IgD-negative memory B cell (primary cell): ENCODE measurements around the gene NISCH. TPM values are rescaled to one million over a fixed set of nuclear protein-coding genes. Genes with fewer than 3 reads are reported as not detected.

Experiments
- H3K27ac Mint-ChIP-seq, 3 donors: one replicate each; pipeline ENCODE4 v1.8.0; 2020 to 2022; ENCODE audit warnings: mild to moderate bottlenecking in 3 of 3, mixed read lengths in 3 of 3, moderate library complexity in 1 of 3
- H3K27me3 Mint-ChIP-seq: one replicate; pipeline ENCODE4 v1.8.0; 2021; ENCODE audit warnings: mixed read lengths
- H3K36me3 Mint-ChIP-seq: one replicate; pipeline ENCODE4 v1.8.0; 2020; ENCODE audit warnings: mild to moderate bottlenecking, mixed read lengths
- H3K4me1 Mint-ChIP-seq, 3 donors: one replicate each; pipeline ENCODE4 v1.8.0; 2020 to 2022; ENCODE audit warnings: mixed read lengths in 3 of 3, mild to moderate bottlenecking in 1 of 3
- H3K4me3 Mint-ChIP-seq, 4 donors: one replicate each; pipeline ENCODE4 v1.8.0; 2020 to 2022; ENCODE audit warnings: mild to moderate bottlenecking in 4 of 4, mixed read lengths in 4 of 4, moderate library complexity in 3 of 4
- H3K9me3 Mint-ChIP-seq, 3 donors: one replicate each; pipeline ENCODE4 v1.8.0; 2020 to 2021; ENCODE audit warnings: mixed read lengths in 3 of 3, mild to moderate bottlenecking in 1 of 3
- polyA plus RNA-seq: library from polyadenylated mRNA; unstranded; fragments of 300-500 nt; fragmentation: Illumina TruSeq; gene quantifications from one replicate; pipeline ENCODE4 v1.2.3, GENCODE V29; 2021

NISCH gene
- polyA plus RNA-seq, 1 donor from 2014 or later = 25.2 TPM

GRCh38 chr3:52468336-52468735 is 12.9 kb downstream of the NISCH start:
- H3K9me3 Mint-ChIP-seq = no peaks in the 10 kb centered on the region
- no peaks in the 10 kb centered on the region for H3K27me3 Mint-ChIP-seq
- peaks cover 3% of the 10 kb centered on the region for H3K36me3 Mint-ChIP-seq
- H3K4me3 Mint-ChIP-seq = no peak overlapping the region
- H3K4me1 Mint-ChIP-seq = peaks cover 0 to 2% (median 1%) of the 10 kb centered on the region in 3 donors
- H3K27ac Mint-ChIP-seq = no peak overlapping the region

GRCh38 chr3:52469001-52469400 is 13.6 kb downstream of the NISCH start:
- Mint-ChIP-seq H3K36me3 (peaks cover 3% of the 10 kb centered on the region), H3K4me3 (no peak overlapping the region), H3K27me3 (no peaks in the 10 kb centered on the region), H3K27ac (no peak overlapping the region), H3K9me3 (no peaks in the 10 kb centered on the region), H3K4me1 (no peaks in the 10 kb centered on the region)

- Mint-ChIP-seq H3K36me3 (peaks cover 3% of the 10 kb centered on the region), H3K4me1 (no peaks in the 10 kb centered on the region), H3K9me3 (no peaks in the 10 kb centered on the region), H3K27me3 (no peaks in the 10 kb centered on the region), H3K4me3 (no peak overlapping the region), H3K27ac (peak overlapping the region in 1 of 3 donors; percentile 86)
Measured at GRCh38 chr3:52470920-52471319, 15.5 kb downstream of the NISCH start.

GRCh38 chr3:52471371-52472238 is 16.2 kb downstream of the NISCH start:
- Mint-ChIP-seq H3K4me3 (no peak overlapping the region), H3K36me3 (peaks cover 3% of the 10 kb centered on the region), H3K4me1 (no peaks in the 10 kb centered on the region), H3K9me3 (no peaks in the 10 kb centered on the region), H3K27ac (peak overlapping the region in 1 of 3 donors; percentile 53), H3K27me3 (no peaks in the 10 kb centered on the region)

- Mint-ChIP-seq H3K4me1 (no peaks in the 10 kb centered on the region), H3K9me3 (no peaks in the 10 kb centered on the region), H3K27ac (peak overlapping the region in 1 of 3 donors; percentile 53)
Measured at GRCh38 chr3:52472239-52473000, 17.0 kb downstream of the NISCH start.

GRCh38 chr3:52473026-52473425 is 17.6 kb downstream of the NISCH start:
- Mint-ChIP-seq H3K4me3 (no peak overlapping the region), H3K27me3 (no peaks in the 10 kb centered on the region), H3K27ac (no peak overlapping the region), H3K36me3 (peaks cover 3% of the 10 kb centered on the region), H3K9me3 (no peaks in the 10 kb centered on the region), H3K4me1 (no peaks in the 10 kb centered on the region)

More at GRCh38 chr3:52472239-52473000, 17.0 kb downstream of the NISCH start:
- H3K36me3 Mint-ChIP-seq = peaks cover 3% of the 10 kb centered on the region
- no peak overlapping the region for H3K4me3 Mint-ChIP-seq
- no peaks in the 10 kb centered on the region for H3K27me3 Mint-ChIP-seq

- Mint-ChIP-seq H3K9me3 (no peaks in the 10 kb centered on the region), H3K27me3 (no peaks in the 10 kb centered on the region), H3K27ac (no peak overlapping the region), H3K36me3 (peaks cover 3% of the 10 kb centered on the region), H3K4me1 (no peaks in the 10 kb centered on the region), H3K4me3 (no peak overlapping the region)
Measured at GRCh38 chr3:52477076-52477795, 21.8 kb downstream of the NISCH start.

- Mint-ChIP-seq H3K4me1 (no peaks in the 10 kb centered on the region), H3K9me3 (no peaks in the 10 kb centered on the region), H3K27ac (no peak overlapping the region), H3K36me3 (peaks cover 3% of the 10 kb centered on the region), H3K27me3 (no peaks in the 10 kb centered on the region), H3K4me3 (no peak overlapping the region)
Measured at GRCh38 chr3:52477796-52478095, 22.3 kb downstream of the NISCH start.

GRCh38 chr3:52479037-52479876 is 23.9 kb downstream of the NISCH start:
- H3K4me1 Mint-ChIP-seq = no peaks in the 10 kb centered on the region
- peaks cover 3% of the 10 kb centered on the region for H3K36me3 Mint-ChIP-seq
- H3K4me3 Mint-ChIP-seq = no peak overlapping the region
- H3K9me3 Mint-ChIP-seq = no peaks in the 10 kb centered on the region
- H3K27me3 Mint-ChIP-seq = no peaks in the 10 kb centered on the region
- no peak overlapping the region for H3K27ac Mint-ChIP-seq

- H3K4me3 Mint-ChIP-seq = no peak overlapping the region
- H3K4me1 Mint-ChIP-seq = no peaks in the 10 kb centered on the region
- no peaks in the 10 kb centered on the region for H3K27me3 Mint-ChIP-seq
- H3K9me3 Mint-ChIP-seq = no peaks in the 10 kb centered on the region
- H3K27ac Mint-ChIP-seq = no peak overlapping the region
- peaks cover 3% of the 10 kb centered on the region for H3K36me3 Mint-ChIP-seq
Measured at GRCh38 chr3:52479877-52480575, 24.6 kb downstream of the NISCH start.

GRCh38 chr3:52480768-52481715 is 25.6 kb downstream of the NISCH start:
- H3K36me3 Mint-ChIP-seq = peaks cover 3% of the 10 kb centered on the region
- H3K9me3 Mint-ChIP-seq = no peaks in the 10 kb centered on the region
- no peaks in the 10 kb centered on the region for H3K4me1 Mint-ChIP-seq
- H3K4me3 Mint-ChIP-seq = no peak overlapping the region
- no peak overlapping the region for H3K27ac Mint-ChIP-seq
- H3K27me3 Mint-ChIP-seq = no peaks in the 10 kb centered on the region

- H3K9me3 Mint-ChIP-seq = no peaks in the 10 kb centered on the region
- H3K27me3 Mint-ChIP-seq = no peaks in the 10 kb centered on the region
- H3K36me3 Mint-ChIP-seq = peaks cover 5% of the 10 kb centered on the region
- no peak overlapping the region for H3K27ac Mint-ChIP-seq
- H3K4me1 Mint-ChIP-seq = no peaks in the 10 kb centered on the region
- no peak overlapping the region for H3K4me3 Mint-ChIP-seq
Measured at GRCh38 chr3:52481819-52482521, 26.6 kb downstream of the NISCH start.

GRCh38 chr3:52483081-52483480 is 27.7 kb downstream of the NISCH start:
- H3K9me3 Mint-ChIP-seq = no peaks in the 10 kb centered on the region
- no peaks in the 10 kb centered on the region for H3K4me1 Mint-ChIP-seq
- H3K36me3 Mint-ChIP-seq = peaks cover 5% of the 10 kb centered on the region
- H3K27ac Mint-ChIP-seq = no peak overlapping the region
- H3K27me3 Mint-ChIP-seq = no peaks in the 10 kb centered on the region
- no peak overlapping the region for H3K4me3 Mint-ChIP-seq
